ENCODE data around the gene CDKN2D.
A peak's percentile ranks its signal among the peaks of the same experiment; 100 is the strongest.
"Not testable (repeated sequence)": the region's sequence is repeated elsewhere in the genome, so short reads cannot be mapped to it uniquely, and the experiment has no call there.

Gene CDKN2D

GRCh38 chr19:10551698-10552301 is 17.0 kb downstream of the CDKN2D start:
- DNase-seq (ENCODE audit: low read depth): no peak

GRCh38 chr19:10551006-10551405 is 17.8 kb downstream of the CDKN2D start:
- not testable (repeated sequence) for DNase-seq (ENCODE audit: low read depth)

GRCh38 chr19:10550336-10550735 is 18.4 kb downstream of the CDKN2D start:
- no peak for DNase-seq (ENCODE audit: low read depth)

DNA sequence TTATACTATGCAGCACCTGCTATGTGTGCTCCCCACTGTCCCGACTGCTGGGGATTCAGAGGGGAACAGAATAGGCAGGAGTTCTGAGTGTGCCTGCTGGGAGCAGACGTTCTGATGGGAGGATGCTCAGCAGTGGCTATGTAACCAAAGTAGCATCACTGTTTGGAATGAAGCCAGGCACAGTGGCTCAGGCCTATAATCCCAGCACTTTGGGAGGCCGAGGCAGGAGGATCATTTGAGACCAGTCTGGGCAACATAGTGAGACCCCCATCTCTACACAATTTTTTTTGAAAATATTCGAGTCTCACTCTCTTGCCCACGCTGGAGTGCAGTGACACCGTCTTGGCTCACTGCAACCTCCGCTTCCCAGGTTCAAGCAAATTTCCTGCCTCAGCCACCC is 19.0 kb downstream of the CDKN2D start:
- no peak for DNase-seq (ENCODE audit: low read depth)

- DNase-seq (ENCODE audit: low read depth): no peak
Measured at GRCh38 chr19:10548746-10549276, 20.0 kb downstream of the CDKN2D start.

GRCh38 chr19:10546817-10547216 is 22.0 kb downstream of the CDKN2D start:
- no peak for DNase-seq (ENCODE audit: low read depth)

GRCh38 chr19:10544753-10545251 is 24.0 kb downstream of the CDKN2D start:
- no peak for DNase-seq (ENCODE audit: low read depth)

GRCh38 chr19:10544242-10544752 is 24.5 kb downstream of the CDKN2D start:
- no peak for DNase-seq (ENCODE audit: low read depth)

DNA sequence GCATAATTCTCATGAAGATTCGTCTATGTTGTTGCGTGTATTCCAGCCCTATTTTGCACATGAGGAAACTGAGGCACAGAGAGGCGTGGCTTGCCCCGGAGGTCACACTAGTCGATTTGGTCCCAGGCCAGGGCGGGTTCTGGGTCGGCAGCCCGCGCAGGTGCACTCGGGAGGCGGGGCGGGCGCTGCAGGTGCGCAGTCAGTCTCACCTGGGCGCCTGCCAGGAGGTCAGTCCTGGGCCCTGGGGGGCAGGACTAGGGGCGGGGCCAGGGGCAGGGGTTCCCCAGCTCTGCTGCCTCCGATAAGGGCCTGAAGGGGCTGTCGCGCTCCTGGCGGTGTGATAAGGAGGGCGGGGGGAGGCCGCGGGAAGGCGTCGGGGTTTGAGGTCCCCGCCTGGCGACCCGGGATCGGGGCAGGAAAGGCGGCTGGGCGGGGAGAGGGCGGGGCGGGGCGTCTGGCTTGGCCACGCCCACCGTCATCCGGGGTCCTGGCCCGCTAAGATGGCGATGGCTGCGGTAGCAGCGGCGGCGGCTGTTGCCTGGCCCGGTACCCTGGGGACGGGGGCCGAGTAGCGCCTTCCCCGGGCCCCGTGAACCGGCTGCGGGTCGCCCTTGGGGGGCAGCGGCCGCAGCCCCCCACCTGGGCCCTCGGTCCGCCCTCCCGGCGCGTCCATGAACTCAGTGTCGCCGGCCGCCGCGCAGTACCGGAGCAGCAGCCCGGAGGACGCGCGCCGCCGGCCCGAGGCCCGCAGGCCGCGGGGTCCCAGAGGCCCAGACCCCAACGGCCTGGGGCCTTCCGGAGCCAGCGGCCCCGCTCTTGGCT is 25.1 kb downstream of the CDKN2D start, which contains the start of gene ATG4D:
Gene ATG4D, plus strand, starts transcription at position 485 of the 822 bp plus-strand sequence. Its CDS starts 187 bp downstream, at position 672.
- peak; percentile 71 for DNase-seq (ENCODE audit: low read depth)

- DNase-seq (ENCODE audit: low read depth): no peak
Measured at GRCh38 chr19:10543059-10543419, 25.7 kb downstream of the CDKN2D start.

DNA sequence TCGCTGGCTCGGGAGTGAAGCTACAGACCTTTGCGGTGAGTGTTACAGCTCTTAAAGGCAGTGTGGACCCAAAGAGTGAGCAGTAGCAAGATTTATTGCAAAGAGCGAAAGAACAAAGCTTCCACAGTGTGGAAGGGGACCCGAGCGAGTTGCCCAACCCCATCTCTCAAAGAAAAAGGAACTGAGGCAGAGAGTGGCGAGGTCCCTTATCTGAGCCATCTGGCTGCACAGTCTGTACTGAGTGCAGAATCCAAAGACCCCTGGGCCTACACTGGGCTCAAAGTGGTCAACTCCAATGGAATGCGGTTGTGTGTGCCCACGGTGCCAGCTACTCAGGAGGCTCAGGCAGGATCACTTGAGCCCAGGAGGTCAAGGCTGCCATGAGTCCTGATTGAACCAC is 29.8 kb downstream of the CDKN2D start:
- DNase-seq (ENCODE audit: low read depth): not testable (repeated sequence)

GRCh38 chr19:10538204-10538983 is 30.4 kb downstream of the CDKN2D start:
- DNase-seq (ENCODE audit: low read depth): no peak

DNA sequence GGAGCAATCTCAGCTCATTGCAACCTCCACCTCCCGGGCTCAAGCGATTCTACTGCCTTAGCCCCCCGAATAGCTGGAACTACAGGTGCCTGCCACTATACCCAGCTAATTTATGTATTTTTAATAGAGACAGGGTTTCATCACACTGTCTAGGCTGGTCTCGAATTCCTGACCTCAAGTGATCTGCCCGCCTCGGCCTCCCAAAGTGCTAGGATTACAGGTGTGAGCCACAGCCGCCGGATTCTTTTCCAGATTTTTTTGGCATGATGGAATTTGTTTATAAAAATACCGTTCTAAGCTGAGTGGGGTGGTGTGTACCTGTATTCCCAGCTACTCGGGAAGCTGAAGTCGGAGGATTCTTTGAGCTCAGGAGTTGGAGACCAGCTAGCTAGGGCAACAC is 31.1 kb downstream of the CDKN2D start:
- DNase-seq (ENCODE audit: low read depth): no peak

DNA sequence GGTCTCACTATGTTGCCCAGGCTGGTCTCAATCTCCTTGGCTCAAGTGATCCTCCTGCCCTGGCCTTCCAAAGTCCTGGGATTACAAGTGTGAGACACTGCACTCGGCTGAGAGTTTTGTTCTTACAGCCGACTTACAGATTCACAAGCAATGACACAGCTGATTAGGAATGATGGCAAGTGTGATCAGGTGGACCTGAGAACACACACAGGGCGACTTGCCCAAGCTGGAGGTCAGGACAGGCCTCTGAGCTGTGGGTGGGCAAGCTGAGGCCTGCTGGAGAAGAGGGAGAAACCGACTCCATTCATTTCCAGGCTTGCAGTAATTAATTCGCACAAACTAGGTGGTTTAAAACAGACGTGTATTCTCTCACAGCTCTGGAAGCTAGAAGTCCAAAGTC is 33.2 kb downstream of the CDKN2D start:
- no peak for DNase-seq (ENCODE audit: low read depth)

GRCh38 chr19:10533646-10534386 is 35.0 kb downstream of the CDKN2D start:
- DNase-seq (ENCODE audit: low read depth): no peak

- DNase-seq (ENCODE audit: low read depth): no peak
Measured at GRCh38 chr19:10532457-10532856, 36.3 kb downstream of the CDKN2D start.

- not testable (repeated sequence) for DNase-seq (ENCODE audit: low read depth)
Measured at GRCh38 chr19:10526887-10527286, 41.9 kb downstream of the CDKN2D start.

DNA sequence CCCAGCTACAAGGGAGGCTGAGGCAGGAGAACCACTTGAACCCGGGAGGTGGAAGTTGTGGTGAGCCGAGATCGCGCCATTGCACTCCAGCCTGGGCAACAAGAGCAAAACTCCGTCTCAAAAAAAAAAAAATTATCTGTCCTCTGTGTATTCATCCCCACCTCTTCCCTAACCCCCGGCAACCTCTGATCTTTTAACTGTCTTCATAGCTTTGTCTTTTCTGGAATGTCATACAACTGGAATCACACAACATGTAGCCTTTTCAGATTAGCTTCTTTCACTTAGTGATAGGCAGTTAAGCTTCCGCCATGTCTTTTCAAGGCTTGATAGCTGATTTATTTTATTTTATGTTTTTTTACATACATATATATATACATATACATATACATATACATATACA is 43.1 kb downstream of the CDKN2D start:
- no peak for DNase-seq (ENCODE audit: low read depth)

- DNase-seq (ENCODE audit: low read depth): no peak
Measured at GRCh38 chr19:10523135-10523636, 45.6 kb downstream of the CDKN2D start.

DNA sequence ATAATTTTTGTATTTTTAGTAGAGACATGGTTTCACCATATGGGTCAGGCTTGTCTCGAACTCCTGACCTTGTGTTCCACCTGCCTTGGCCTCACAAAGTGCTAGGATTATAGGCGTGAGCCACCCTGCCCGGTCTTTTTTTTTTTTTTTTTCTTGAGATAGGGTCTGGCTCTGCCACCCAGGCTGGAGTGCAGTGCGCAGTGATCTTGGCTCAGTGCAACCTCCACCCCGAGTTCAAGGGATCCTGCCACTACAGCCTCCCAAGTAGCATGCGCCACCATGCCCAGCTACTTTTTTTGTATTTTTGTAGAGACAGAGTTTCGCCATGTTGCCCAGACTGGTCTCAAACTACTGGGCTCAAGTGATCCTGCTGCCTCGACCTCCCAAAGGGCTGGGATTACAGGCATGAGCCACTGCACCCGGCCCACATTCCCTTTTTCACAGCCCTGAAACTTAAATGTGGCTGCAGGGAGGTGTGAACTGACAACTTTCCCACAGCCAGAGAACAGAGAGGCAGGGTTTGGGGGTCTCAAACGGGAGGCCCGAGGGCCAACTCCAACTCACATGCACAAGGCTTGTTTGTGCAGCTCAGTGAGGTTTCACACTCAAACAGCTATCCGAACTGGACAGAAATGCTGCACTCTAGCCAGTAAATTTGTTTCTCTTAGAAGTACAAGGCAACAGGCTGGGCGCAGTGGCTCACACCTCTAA is 47.2 kb downstream of the CDKN2D start:
- DNase-seq (ENCODE audit: low read depth): no peak
